Vagina (tissue), 2 donors: Measurements from ENCODE around the gene SLC39A9. TPM values are rescaled to one million over a fixed set of nuclear protein-coding genes. Genes with fewer than 3 reads are reported as not detected.
"Not testable (repeated sequence)": the region's sequence is repeated elsewhere in the genome, so short reads cannot be mapped to it uniquely, and the experiment has no call there.

Source experiments
- DNase-seq, 2 donors: peaks; one replicate each; pipeline ENCODE4 v3.0.0-alpha.2; 2017; ENCODE audit errors: extremely low spot score in 2 of 2
- H3K27ac ChIP-seq: fragments of 200-600 bp; sonication (generic); one replicate; pipeline ENCODE4 v1.5.1; 2019
- H3K27me3 ChIP-seq: fragments of 200-600 bp; sonication (generic); one replicate; pipeline ENCODE4 v1.5.1; 2019
- H3K36me3 ChIP-seq, 2 donors: fragments of 200-600 bp; sonication (generic); one replicate each; pipeline ENCODE4 v1.5.1; 2017 to 2019
- H3K4me1 ChIP-seq: fragments of 200-600 bp; sonication (generic); one replicate; pipeline ENCODE4 v1.5.1; 2019
- H3K4me3 ChIP-seq, 2 donors: fragments of 200-600 bp; sonication (generic); 1 replicate in 1 of 2; 2 replicates in 1 of 2; pipeline ENCODE4 v1.5.1; 2016 to 2019
- H3K9me3 ChIP-seq: fragments of 200-600 bp; sonication (generic); one replicate; pipeline ENCODE4 v1.5.1; 2019
- POLR2A ChIP-seq, 2 donors: fragments of 450-650 bp; IDR thresholded peaks; one replicate each; pipeline ENCODE4 v1.6.1; 2017; ENCODE audit warnings: antibody characterized with exemption in 2 of 2, mild to moderate bottlenecking in 2 of 2, moderate library complexity in 2 of 2
- POLR2AphosphoS5 ChIP-seq, 2 donors: sonication (generic); formaldehyde crosslinking; IDR thresholded peaks; one replicate each; pipeline ENCODE4 v1.9.0; 2017; ENCODE audit warnings: antibody characterized with exemption in 2 of 2, mild to moderate bottlenecking in 2 of 2, low read depth in 1 of 2; ENCODE audit not compliant: insufficient read depth in 1 of 2
- intact Hi-C: fragments of 100-400 bp; cut with DNase I; formaldehyde crosslinking; loops from one replicate; pipeline ENCODE4 v1.15.1; 2023
- total RNA-seq: library from RNA; depleted of rRNA; stranded (reverse); fragments of >200 nt; gene quantifications from one replicate; pipeline ENCODE4 v1.2.3, GENCODE V29; 2016
- TF ChIP-seq, protein P1 (sequence below), 3 experiments: fragments of 450-650 bp in 2 of 3; fragments of 200-600 bp in 1 of 3; sonication (generic) in 1 of 3; IDR thresholded peaks; one replicate each; pipeline ENCODE4 v1.5.1; 2017 to 2019; ENCODE audit warnings: antibody characterized with exemption in 3 of 3, mild to moderate bottlenecking in 2 of 3, moderate library complexity in 2 of 3

The SLC39A9 gene
- total RNA-seq, 1 donor from 2014 or later: 46.7 TPM

DNA sequence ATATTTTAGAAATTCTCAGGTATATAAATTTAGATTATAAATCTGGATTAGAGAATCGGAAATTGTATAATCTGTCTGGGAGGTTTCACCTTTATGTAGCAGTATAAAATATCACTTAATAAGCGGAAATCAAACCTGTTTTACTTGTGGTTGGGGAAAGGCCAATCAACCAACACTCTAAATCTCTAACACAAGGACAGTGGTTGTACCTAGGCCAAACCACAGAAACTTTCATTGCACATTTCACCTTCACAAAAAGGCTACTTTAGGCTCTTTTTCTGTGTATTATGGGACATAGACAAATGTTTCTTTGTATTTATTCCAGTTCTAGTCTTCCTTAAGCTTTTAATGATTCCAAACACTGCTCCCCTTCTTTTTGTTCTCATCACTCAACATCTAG, 20.2 kb upstream of the SLC39A9 start:
- peaks cover 14% of the 10 kb centered on the region for H3K4me1 ChIP-seq
- TF ChIP-seq POLR2AphosphoS5 (IDR thresholded peaks at IDR 0.05; ENCODE audit: insufficient read depth in 1 of 2, low read depth in 1 of 2) (no peak), POLR2A (IDR thresholded peaks at IDR 0.05) (no peak)
- TF ChIP-seq, protein P1, sequence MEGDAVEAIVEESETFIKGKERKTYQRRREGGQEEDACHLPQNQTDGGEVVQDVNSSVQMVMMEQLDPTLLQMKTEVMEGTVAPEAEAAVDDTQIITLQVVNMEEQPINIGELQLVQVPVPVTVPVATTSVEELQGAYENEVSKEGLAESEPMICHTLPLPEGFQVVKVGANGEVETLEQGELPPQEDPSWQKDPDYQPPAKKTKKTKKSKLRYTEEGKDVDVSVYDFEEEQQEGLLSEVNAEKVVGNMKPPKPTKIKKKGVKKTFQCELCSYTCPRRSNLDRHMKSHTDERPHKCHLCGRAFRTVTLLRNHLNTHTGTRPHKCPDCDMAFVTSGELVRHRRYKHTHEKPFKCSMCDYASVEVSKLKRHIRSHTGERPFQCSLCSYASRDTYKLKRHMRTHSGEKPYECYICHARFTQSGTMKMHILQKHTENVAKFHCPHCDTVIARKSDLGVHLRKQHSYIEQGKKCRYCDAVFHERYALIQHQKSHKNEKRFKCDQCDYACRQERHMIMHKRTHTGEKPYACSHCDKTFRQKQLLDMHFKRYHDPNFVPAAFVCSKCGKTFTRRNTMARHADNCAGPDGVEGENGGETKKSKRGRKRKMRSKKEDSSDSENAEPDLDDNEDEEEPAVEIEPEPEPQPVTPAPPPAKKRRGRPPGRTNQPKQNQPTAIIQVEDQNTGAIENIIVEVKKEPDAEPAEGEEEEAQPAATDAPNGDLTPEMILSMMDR (IDR thresholded peaks at IDR 0.05): no peak
- H3K9me3 ChIP-seq: no peaks in the 10 kb centered on the region
- no peak overlapping the region for H3K27ac ChIP-seq
- H3K4me3 ChIP-seq: no peak overlapping the region
- H3K36me3 ChIP-seq: peaks cover 0 to 46% of the 10 kb centered on the region in 2 donors
- H3K27me3 ChIP-seq: no peaks in the 10 kb centered on the region
- intact Hi-C loops: no loop called here
- DNase-seq: no peak

DNA sequence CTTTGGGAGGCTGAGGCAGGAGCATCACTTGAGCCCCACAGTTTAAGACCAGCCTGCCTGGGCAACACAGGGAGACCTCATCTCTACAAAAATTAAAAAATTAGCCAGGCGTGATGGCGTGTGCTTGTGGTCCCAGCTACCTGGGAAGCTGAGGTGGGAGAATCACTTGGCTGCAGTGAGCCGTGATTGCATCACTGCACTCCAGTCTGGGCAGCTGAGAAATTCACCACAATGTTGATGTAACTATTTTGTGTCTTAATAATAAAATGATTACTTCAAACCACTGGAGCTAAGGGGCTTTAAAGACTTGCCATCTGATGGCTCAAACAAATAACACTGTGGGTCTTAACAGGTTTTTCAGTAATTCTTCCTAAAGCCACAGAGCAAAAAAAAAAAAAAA, 11.2 kb upstream of the SLC39A9 start:
- Histone ChIP-seq H3K9me3 (no peaks in the 10 kb centered on the region), H3K27me3 (no peaks in the 10 kb centered on the region), H3K27ac (no peak overlapping the region), H3K4me1 (peaks cover 28% of the 10 kb centered on the region), H3K36me3 (peaks cover 0 to 58% of the 10 kb centered on the region in 2 donors), H3K4me3 (no peak overlapping the region)
- TF ChIP-seq POLR2AphosphoS5 (IDR thresholded peaks at IDR 0.05; ENCODE audit: insufficient read depth in 1 of 2, low read depth in 1 of 2): no peak
- TF ChIP-seq POLR2A (IDR thresholded peaks at IDR 0.05): no peak
- TF ChIP-seq, protein P1 (IDR thresholded peaks at IDR 0.05): no peak
- no peak for DNase-seq
- intact Hi-C loops: no loop called here

DNA sequence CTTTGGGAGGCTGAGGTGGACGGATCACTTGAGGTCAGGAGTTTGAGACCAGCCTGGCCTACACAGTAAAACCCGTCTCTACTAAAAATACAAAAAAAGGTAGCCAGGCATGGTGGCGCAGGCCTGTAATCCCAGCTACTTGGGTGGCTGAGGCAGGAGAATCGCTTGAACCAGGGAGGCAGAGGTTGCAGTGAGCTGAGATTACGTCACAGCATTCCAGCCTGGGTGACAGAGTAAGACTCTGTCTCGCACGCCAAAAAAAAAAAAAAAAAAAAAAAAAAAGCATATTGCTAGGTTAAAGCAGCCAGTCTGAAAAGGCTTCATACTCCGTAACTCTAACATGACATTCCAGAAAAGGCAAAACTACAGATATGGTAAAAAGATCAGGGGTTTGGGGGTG, 7.1 kb upstream of the SLC39A9 start:
- DNase-seq: not testable (repeated sequence)
- peaks cover 35% of the 10 kb centered on the region for H3K4me1 ChIP-seq

DNA sequence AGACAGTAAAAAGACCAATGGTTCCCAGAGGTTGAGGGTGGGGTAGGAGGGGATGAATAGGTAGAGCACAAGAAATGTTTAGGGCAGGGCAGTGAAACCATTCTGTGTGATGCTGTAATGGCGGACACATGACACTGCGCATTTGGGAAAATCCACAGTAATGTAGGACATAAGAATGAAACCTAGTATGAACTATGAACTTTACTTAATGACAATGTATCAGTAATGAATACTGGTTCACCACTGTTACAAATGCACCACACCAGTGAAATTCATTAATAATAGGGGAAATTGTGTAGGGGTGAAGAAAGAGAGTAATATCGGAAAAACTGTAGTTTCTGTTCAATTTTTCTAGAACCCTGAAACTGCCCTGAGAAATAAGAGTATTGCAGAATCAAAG, 6.0 kb upstream of the SLC39A9 start:
- no peak overlapping the region for H3K27ac ChIP-seq
- H3K9me3 ChIP-seq: no peaks in the 10 kb centered on the region
- TF ChIP-seq, protein P1 (IDR thresholded peaks at IDR 0.05): no peak
- no peak for TF ChIP-seq POLR2A (IDR thresholded peaks at IDR 0.05)
- no peak for TF ChIP-seq POLR2AphosphoS5 (IDR thresholded peaks at IDR 0.05; ENCODE audit: insufficient read depth in 1 of 2, low read depth in 1 of 2)
- intact Hi-C loops: no loop called here
- H3K27me3 ChIP-seq: no peaks in the 10 kb centered on the region
- H3K4me3 ChIP-seq: no peak overlapping the region
- H3K4me1 ChIP-seq: peaks cover 46% of the 10 kb centered on the region
- peaks cover 0 to 60% of the 10 kb centered on the region in 2 donors for H3K36me3 ChIP-seq
- DNase-seq: no peak

More for the DNA sequence above, 7.1 kb upstream of the SLC39A9 start:
- H3K27me3 ChIP-seq, intact Hi-C loops, H3K27ac ChIP-seq, H3K4me3 ChIP-seq, H3K9me3 ChIP-seq: not testable (repeated sequence)
- peaks cover 0 to 67% of the 10 kb centered on the region in 2 donors for H3K36me3 ChIP-seq

DNA sequence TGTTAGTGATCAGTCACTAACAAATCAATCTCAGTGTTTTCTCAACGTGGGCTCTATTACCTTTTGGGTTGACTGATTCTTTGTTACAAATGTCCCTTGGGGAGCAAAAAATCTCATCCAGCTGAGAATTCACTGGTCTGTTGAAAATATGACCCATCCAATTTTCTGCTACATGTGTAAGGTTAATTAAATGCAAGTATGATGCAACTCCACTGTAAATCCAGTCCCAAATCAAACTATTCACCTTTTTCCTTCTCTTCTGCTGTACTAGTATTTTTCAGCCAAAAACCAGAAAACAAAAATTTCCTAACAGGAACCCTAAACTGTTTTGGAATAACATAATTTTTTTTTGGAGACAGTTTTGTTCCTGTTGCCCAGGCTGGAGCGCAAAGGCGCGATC, 2.6 kb upstream of the SLC39A9 start:
- H3K27ac ChIP-seq: no peak overlapping the region
- peaks cover 61% of the 10 kb centered on the region for H3K4me1 ChIP-seq
- H3K9me3 ChIP-seq: no peaks in the 10 kb centered on the region
- no peaks in the 10 kb centered on the region for H3K27me3 ChIP-seq
- no peak for DNase-seq
- peaks cover 0 to 46% of the 10 kb centered on the region in 2 donors for H3K36me3 ChIP-seq
- H3K4me3 ChIP-seq: no peak overlapping the region
- TF ChIP-seq, protein P1 (IDR thresholded peaks at IDR 0.05): no peak
- TF ChIP-seq POLR2A (IDR thresholded peaks at IDR 0.05) (no peak), POLR2AphosphoS5 (IDR thresholded peaks at IDR 0.05; ENCODE audit: insufficient read depth in 1 of 2, low read depth in 1 of 2) (no peak)
- intact Hi-C loops: no loop called here
